SK-N-SH (cell line): Measurements from ENCODE around the gene XAB2. TPM values are rescaled to one million over a fixed set of nuclear protein-coding genes. Genes with fewer than 3 reads are reported as not detected.

Source experiments
- CTCF ChIA-PET: fragments of 300-600, 350-600 bp; formaldehyde crosslinking; extraction: SDS; loops from one replicate; lab custom pipeline; 2021; lab: Yijun Ruan, JAX
- POLR2A ChIA-PET: fragments of 350-600 bp; sonication (Branson Sonifier 250); formaldehyde crosslinking; extraction: SDS; loops from one replicate; lab custom pipeline; 2020; ENCODE audit warnings: antibody characterized with exemption, inconsistent platforms; lab: Yijun Ruan, JAX
- DNase-seq: peaks from one replicate; pipeline ENCODE4 v3.0.0; 2012
- H2AFZ ChIP-seq: fragments of 200-600 bp; sonication (generic); 2 replicates; pipeline ENCODE4 v1.8.1; 2016; ENCODE audit warnings: antibody characterized with exemption, mild to moderate bottlenecking, low read depth
- H3F3A ChIP-seq: fragments of 200-600 bp; sonication (generic); replicated peaks from 2 replicates; pipeline ENCODE3; 2016; ENCODE audit warnings: antibody characterized with exemption, mild to moderate bottlenecking; ENCODE audit not compliant: insufficient read depth
- H3K27ac ChIP-seq, 2 experiments: fragments of 200-500 bp in 1 of 2; fragments of 200-600 bp in 1 of 2; sonication (Bioruptor generic) in 1 of 2; sonication (generic), shearing (Covaris generic) in 1 of 2; 2 replicates each; pipeline versions ENCODE4 v1.5.1 to v1.6.1; 2014 to 2016; ENCODE audit warnings: low read depth in 2 of 2, inconsistent platforms in 1 of 2, low read length in 1 of 2, mild to moderate bottlenecking in 1 of 2, mixed read lengths in 1 of 2
- H3K27me3 ChIP-seq: fragments of 200-600 bp; sonication (generic), shearing (Covaris generic); 2 replicates; pipeline ENCODE4 v1.6.1; 2016; ENCODE audit warnings: mixed run types; ENCODE audit not compliant: insufficient read depth
- H3K36me3 ChIP-seq, 2 experiments: fragments of 200-500 bp in 1 of 2; fragments of 200-600 bp in 1 of 2; sonication (Bioruptor generic) in 1 of 2; sonication (generic) in 1 of 2; replicated peaks in 1 of 2; 2 replicates each; pipeline versions ENCODE3 to v1.5.1; 2014 to 2016; ENCODE audit warnings: low read length in 1 of 2, mild to moderate bottlenecking in 1 of 2; ENCODE audit not compliant: insufficient read depth in 2 of 2, control insufficient read depth in 1 of 2
- H3K4me1 ChIP-seq, 2 experiments: fragments of 200-500 bp in 1 of 2; fragments of 200-600 bp in 1 of 2; sonication (Bioruptor generic) in 1 of 2; sonication (generic), shearing (Covaris generic) in 1 of 2; 2 replicates each; pipeline versions ENCODE4 v1.5.1 to v1.6.1; 2014 to 2016; ENCODE audit warnings: low read depth in 1 of 2, low read length in 1 of 2, mixed run types in 1 of 2; ENCODE audit not compliant: insufficient read depth in 2 of 2, control insufficient read depth in 1 of 2
- H3K4me2 ChIP-seq: fragments of 200-600 bp; sonication (generic), shearing (Covaris generic); 2 replicates; pipeline ENCODE4 v1.6.1; 2017; ENCODE audit warnings: mixed run types
- H3K4me3 ChIP-seq, 2 experiments: fragments of 200-500 bp in 1 of 2; fragments of 200-600 bp in 1 of 2; sonication (Bioruptor generic) in 1 of 2; sonication (generic), shearing (Covaris generic) in 1 of 2; 2 replicates each; pipeline versions ENCODE4 v1.5.1 to v1.8.1; 2014 to 2016; ENCODE audit warnings: low read depth in 2 of 2, inconsistent platforms in 1 of 2, low read length in 1 of 2, mild to moderate bottlenecking in 1 of 2, mixed read lengths in 1 of 2, moderate library complexity in 1 of 2
- H3K79me2 ChIP-seq: fragments of 200-600 bp; sonication (generic); 2 replicates; pipeline ENCODE4 v1.8.1; 2017; ENCODE audit warnings: mild to moderate bottlenecking; ENCODE audit not compliant: insufficient read depth
- H3K9ac ChIP-seq: fragments of 200-600 bp; sonication (generic); 2 replicates; pipeline ENCODE4 v1.6.1; 2017; ENCODE audit warnings: mixed run types
- H3K9me2 ChIP-seq: fragments of 200-600 bp; sonication (generic); 2 replicates; pipeline ENCODE4 v1.6.1; 2017; ENCODE audit warnings: mixed run types
- H3K9me3 ChIP-seq: fragments of 200-600 bp; sonication (generic); 2 replicates; pipeline ENCODE4 v1.6.1; 2017; ENCODE audit warnings: mixed run types, mild to moderate bottlenecking, moderate library complexity
- H4K20me1 ChIP-seq: fragments of 200-600 bp; sonication (generic); 2 replicates; pipeline ENCODE4 v1.6.1; 2017; ENCODE audit warnings: mild to moderate bottlenecking, mixed run types; ENCODE audit not compliant: insufficient read depth
- CTCF ChIP-seq: fragments of 200-600 bp; sonication (generic); IDR thresholded peaks from 2 replicates; pipeline ENCODE4 v1.6.1; 2017; ENCODE audit warnings: antibody characterized with exemption, mild to moderate bottlenecking, moderate library complexity
- ELF1 ChIP-seq: IDR thresholded peaks from 2 replicates; pipeline ENCODE4 v1.4.0; 2012
- FOXM1 ChIP-seq: IDR thresholded peaks from 2 replicates; pipeline ENCODE4 v1.4.0; 2012; ENCODE audit warnings: low read depth, mild to moderate bottlenecking
- GABPA ChIP-seq: IDR thresholded peaks from 2 replicates; pipeline ENCODE4 v1.4.0; 2012; ENCODE audit warnings: low read depth, mild to moderate bottlenecking
- JUND ChIP-seq: IDR thresholded peaks from 2 replicates; pipeline ENCODE4 v1.4.0; 2012
- MXI1 ChIP-seq: IDR thresholded peaks from 2 replicates; pipeline ENCODE4 v1.6.1; 2012; ENCODE audit warnings: mild to moderate bottlenecking, low read depth, low read length, improper control_type of control experiment
- NFIC ChIP-seq: IDR thresholded peaks from 2 replicates; pipeline ENCODE4 v1.4.0; 2012; ENCODE audit warnings: borderline replicate concordance
- NRF1 ChIP-seq: IDR thresholded peaks from 2 replicates; pipeline ENCODE4 v1.6.1; 2012; ENCODE audit warnings: low read depth, mild to moderate bottlenecking, low read length
- PBX3 ChIP-seq: IDR thresholded peaks from 2 replicates; pipeline ENCODE4; 2012
- RAD21 ChIP-seq: IDR thresholded peaks from 2 replicates; pipeline ENCODE4 v1.6.1; 2012; ENCODE audit warnings: mild to moderate bottlenecking, low read length
- SIN3A ChIP-seq: IDR thresholded peaks from 2 replicates; pipeline ENCODE4 v1.6.1; 2012; ENCODE audit warnings: low read depth, mild to moderate bottlenecking, low read length, moderate library complexity, borderline replicate concordance
- SMC3 ChIP-seq: IDR thresholded peaks from 2 replicates; pipeline ENCODE4 v1.6.1; 2012; ENCODE audit warnings: low read depth, low read length, improper control_type of control experiment
- TAF1 ChIP-seq: IDR thresholded peaks from 2 replicates; pipeline ENCODE4 v1.6.1; 2012; ENCODE audit warnings: low read depth, mild to moderate bottlenecking, low read length, moderate library complexity, borderline replicate concordance
- TCF12 ChIP-seq: IDR thresholded peaks from 2 replicates; pipeline ENCODE4 v1.4.0; 2012
- TEAD4 ChIP-seq: IDR thresholded peaks from 2 replicates; pipeline ENCODE4 v1.4.0; 2012; ENCODE audit warnings: mild to moderate bottlenecking, borderline replicate concordance; ENCODE audit not compliant: insufficient read depth
- WGBS: methylation state at CpG from one replicate; pipeline ENCODE4 v1.1.6; 2017; ENCODE audit warnings: low lambda C conversion rate; 5-methylcytosine and 5-hydroxymethylcytosine counted together
- polyA plus RNA-seq, 3 experiments: library from polyadenylated mRNA; depleted of rRNA; stranded (reverse); fragments of >200 nt; gene quantifications; 2 replicates each; pipeline ENCODE4 v1.2.3, GENCODE V29; 2012

XAB2 gene
- polyA plus RNA-seq, 1 of the 3 experiments (the other 2 are of a cell fraction), result 43.3 TPM

- Histone ChIP-seq H3F3A (peaks cover 4% of the 10 kb centered on the region), H3K36me3 (no peaks in the 10 kb centered on the region), H3K9ac (no peak overlapping the region), H2AFZ (no peak overlapping the region), H3K27me3 (peaks cover 33% of the 10 kb centered on the region), H4K20me1 (no peaks in the 10 kb centered on the region), H3K9me3 (no peaks in the 10 kb centered on the region), H3K27ac (no peak overlapping the region), H3K4me3 (no peak overlapping the region), H3K4me2 (no peak overlapping the region), H3K79me2 (no peaks in the 10 kb centered on the region), H3K4me1 (no peaks in the 10 kb centered on the region), H3K9me2 (no peaks in the 10 kb centered on the region)
- POLR2A ChIA-PET, result interaction anchor here (1.4 kb wide), 1 partner anchor 13 kb away, joined by 6 read pairs; the partner anchor contains the start of genes PET100 and XAB2
- CTCF ChIA-PET, result interaction anchor here (1.0 to 1.3 kb wide), 3 partner anchors 38 to 158 kb away, joined by 3 to 4 read pairs (median 3); partner anchors contain the start of gene TRAPPC5
- TF ChIP-seq TAF1 (no peak), SMC3 (no peak), GABPA (no peak), JUND (no peak), MXI1 (no peak), RAD21 (no peak), TEAD4 (no peak), PBX3 (no peak), CTCF (no peak), FOXM1 (no peak), NRF1 (no peak), ELF1 (no peak), NFIC (no peak), SIN3A (no peak), TCF12 (no peak)
- 42% methylated on average over 14 of the region's 27 CpGs for WGBS
- no peak for DNase-seq
Observed at GRCh38 chr19:7642295-7643030, 13.1 kb upstream of the XAB2 start.
